D341Med (cell line): Measurements from ENCODE around the gene VTN.
A peak's percentile ranks its signal among the peaks of the same experiment; 100 is the strongest.

Source experiments
- DNase-seq: peaks from one replicate; pipeline ENCODE4 v3.0.0; 2012; ENCODE audit warnings: low spot score

The VTN gene

GRCh38 chr17:28370035-28370743 is at the start of gene VTN:
Gene VTN, minus strand, starts transcription at chr17:28370307. Its CDS starts 104 bp downstream, at chr17:28370203.
- DNase-seq: peak; percentile 69

- DNase-seq: peak; percentile 85
These were observed 46.7 kb upstream of the VTN start for GRCh38 chr17:28416703-28417311.

- DNase-seq: no peak
These were observed 45.8 kb upstream of the VTN start for GRCh38 chr17:28415886-28416285.

- no peak for DNase-seq
These were observed 43.7 kb upstream of the VTN start for GRCh38 chr17:28413804-28414203.

GRCh38 chr17:28412099-28412498 is 42.0 kb upstream of the VTN start:
- no peak for DNase-seq

- no peak for DNase-seq
These were observed 37.8 kb upstream of the VTN start for GRCh38 chr17:28407974-28408306.

- no peak for DNase-seq
These were observed 37.2 kb upstream of the VTN start for GRCh38 chr17:28407130-28407973.

GRCh38 chr17:28406473-28406814 is 36.3 kb upstream of the VTN start:
- DNase-seq: no peak

GRCh38 chr17:28405632-28406472 is 35.7 kb upstream of the VTN start, which contains the start of gene SLC46A1:
Gene SLC46A1, minus strand, starts transcription at chr17:28406212. Its CDS starts 98 bp downstream, at chr17:28406114.
- DNase-seq: peak; percentile 91

GRCh38 chr17:28404812-28405570 is 34.9 kb upstream of the VTN start:
- no peak for DNase-seq

- no peak for DNase-seq
These were observed 34.3 kb upstream of the VTN start for GRCh38 chr17:28404461-28404811.

- no peak for DNase-seq
These were observed 33.9 kb upstream of the VTN start for GRCh38 chr17:28404007-28404406.

- DNase-seq: no peak
These were observed 32.7 kb upstream of the VTN start for GRCh38 chr17:28402844-28403243.

- DNase-seq: no peak
These were observed 32.1 kb upstream of the VTN start for GRCh38 chr17:28402224-28402630.

- no peak for DNase-seq
These were observed 29.7 kb upstream of the VTN start for GRCh38 chr17:28399808-28400207.

- no peak for DNase-seq
These were observed 28.3 kb upstream of the VTN start for GRCh38 chr17:28398280-28398981.

GRCh38 chr17:28397687-28398279 is 27.7 kb upstream of the VTN start:
- DNase-seq: no peak

GRCh38 chr17:28397275-28397674 is 27.2 kb upstream of the VTN start:
- no peak for DNase-seq

GRCh38 chr17:28396635-28397239 is 26.6 kb upstream of the VTN start:
- DNase-seq: no peak

- no peak for DNase-seq
These were observed 25.9 kb upstream of the VTN start for GRCh38 chr17:28395968-28396367.
